ENCODE results near the gene CCDC195. TPM values are rescaled to one million over a fixed set of nuclear protein-coding genes. Genes with fewer than 3 reads are reported as not detected.

Gene CCDC195, protein sequence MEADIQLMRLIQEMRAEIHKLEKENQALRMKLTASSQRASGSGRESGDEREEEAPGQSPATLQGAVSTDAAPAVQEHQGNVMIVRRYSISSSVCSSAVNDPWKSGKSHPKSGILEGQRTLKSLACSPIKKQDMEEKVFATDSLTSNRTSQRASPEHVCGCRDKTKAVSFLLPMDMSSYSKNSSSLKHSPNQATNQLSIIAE
- total RNA-seq = not detected in 2 replicates
- long read RNA-seq = 0 reads

DNA sequence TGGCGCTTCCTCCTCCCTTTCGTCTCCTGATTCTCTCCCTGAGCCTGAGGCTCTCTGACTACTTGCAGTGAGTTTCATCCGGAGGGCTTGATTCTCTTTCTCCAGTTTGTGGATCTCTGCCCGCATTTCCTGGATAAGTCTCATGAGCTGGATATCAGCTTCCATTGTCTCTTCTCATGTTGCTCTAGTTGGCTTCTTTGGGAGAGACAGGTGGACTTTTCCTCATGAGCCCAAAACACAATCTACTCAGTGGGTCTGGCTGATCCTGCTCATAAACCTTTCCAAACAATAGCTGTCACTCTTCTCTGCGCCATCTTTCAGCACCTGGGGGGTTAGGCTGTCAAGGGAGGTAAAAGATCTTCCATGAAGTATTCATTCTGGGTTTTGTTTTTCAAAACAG lies at the start of gene CCDC195:
Gene CCDC195, minus strand, starts transcription at position 165 of the 400 bp plus-strand sequence. Its CDS starts 0 bp downstream, at position 165.
- peaks cover 5% of the 10 kb centered on the region for H3K9me3 Mint-ChIP-seq (ENCODE audit: low read depth)

DNA sequence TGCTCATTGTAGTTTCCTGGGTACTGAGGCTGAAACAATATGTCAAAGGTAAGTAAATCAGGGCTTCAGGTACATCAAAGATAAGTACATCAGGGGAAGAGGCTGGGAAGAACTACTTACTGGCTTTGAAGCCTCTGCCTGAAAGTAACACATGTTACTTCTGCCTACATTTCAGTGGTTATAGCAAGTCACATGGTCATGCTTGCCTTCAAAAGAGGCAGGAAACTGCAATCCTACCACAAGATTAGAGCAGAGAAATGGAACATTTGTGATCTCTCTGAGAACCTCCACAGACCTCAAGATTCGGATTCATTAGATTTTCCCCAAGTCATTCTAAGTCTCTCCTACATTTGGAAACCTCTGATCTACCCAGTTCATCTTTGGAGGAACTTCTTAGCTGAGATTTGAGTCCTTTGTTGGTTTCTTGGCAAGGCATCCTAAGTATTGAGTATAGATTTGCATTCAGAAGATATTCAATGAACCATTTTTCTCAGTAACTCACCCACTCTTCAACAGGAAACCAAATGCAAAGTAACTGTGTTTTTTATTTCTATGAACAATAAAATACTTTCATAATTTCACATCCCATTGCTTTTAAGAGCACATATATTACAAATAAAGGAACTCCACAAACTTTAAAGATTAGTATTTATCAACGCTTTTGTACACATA lies 48.5 kb upstream of the CCDC195 start:
- Mint-ChIP-seq H3K27ac (no peak overlapping the region), H3K36me3 (ENCODE audit: insufficient read depth) (no peaks in the 10 kb centered on the region), H3K4me3 (ENCODE audit: low read depth) (no peak overlapping the region), H3K27me3 (no peaks in the 10 kb centered on the region), H3K4me1 (ENCODE audit: low read depth) (no peaks in the 10 kb centered on the region), H3K9me3 (ENCODE audit: low read depth) (peaks cover 7% of the 10 kb centered on the region)
- TF ChIP-seq, protein P1, sequence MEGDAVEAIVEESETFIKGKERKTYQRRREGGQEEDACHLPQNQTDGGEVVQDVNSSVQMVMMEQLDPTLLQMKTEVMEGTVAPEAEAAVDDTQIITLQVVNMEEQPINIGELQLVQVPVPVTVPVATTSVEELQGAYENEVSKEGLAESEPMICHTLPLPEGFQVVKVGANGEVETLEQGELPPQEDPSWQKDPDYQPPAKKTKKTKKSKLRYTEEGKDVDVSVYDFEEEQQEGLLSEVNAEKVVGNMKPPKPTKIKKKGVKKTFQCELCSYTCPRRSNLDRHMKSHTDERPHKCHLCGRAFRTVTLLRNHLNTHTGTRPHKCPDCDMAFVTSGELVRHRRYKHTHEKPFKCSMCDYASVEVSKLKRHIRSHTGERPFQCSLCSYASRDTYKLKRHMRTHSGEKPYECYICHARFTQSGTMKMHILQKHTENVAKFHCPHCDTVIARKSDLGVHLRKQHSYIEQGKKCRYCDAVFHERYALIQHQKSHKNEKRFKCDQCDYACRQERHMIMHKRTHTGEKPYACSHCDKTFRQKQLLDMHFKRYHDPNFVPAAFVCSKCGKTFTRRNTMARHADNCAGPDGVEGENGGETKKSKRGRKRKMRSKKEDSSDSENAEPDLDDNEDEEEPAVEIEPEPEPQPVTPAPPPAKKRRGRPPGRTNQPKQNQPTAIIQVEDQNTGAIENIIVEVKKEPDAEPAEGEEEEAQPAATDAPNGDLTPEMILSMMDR (IDR thresholded peaks at IDR 0.05; ENCODE audit: unreplicated experiment) = no peak
- DNase-seq (ENCODE audit: low spot score, unreplicated experiment) = no peak

More for the DNA sequence above, at the start of gene CCDC195:
- Mint-ChIP-seq H3K27ac (no peak within 1 kb of the TSS), H3K4me1 (ENCODE audit: low read depth) (no peaks in the 10 kb centered on the region), H3K27me3 (no peaks in the 10 kb centered on the region), H3K36me3 (ENCODE audit: insufficient read depth) (no peaks in the 10 kb centered on the region), H3K4me3 (ENCODE audit: low read depth) (no peak within 1 kb of the TSS)
- TF ChIP-seq, protein P1 (IDR thresholded peaks at IDR 0.05; ENCODE audit: unreplicated experiment) = no peak
- no peak for DNase-seq (ENCODE audit: low spot score, unreplicated experiment)

DNA sequence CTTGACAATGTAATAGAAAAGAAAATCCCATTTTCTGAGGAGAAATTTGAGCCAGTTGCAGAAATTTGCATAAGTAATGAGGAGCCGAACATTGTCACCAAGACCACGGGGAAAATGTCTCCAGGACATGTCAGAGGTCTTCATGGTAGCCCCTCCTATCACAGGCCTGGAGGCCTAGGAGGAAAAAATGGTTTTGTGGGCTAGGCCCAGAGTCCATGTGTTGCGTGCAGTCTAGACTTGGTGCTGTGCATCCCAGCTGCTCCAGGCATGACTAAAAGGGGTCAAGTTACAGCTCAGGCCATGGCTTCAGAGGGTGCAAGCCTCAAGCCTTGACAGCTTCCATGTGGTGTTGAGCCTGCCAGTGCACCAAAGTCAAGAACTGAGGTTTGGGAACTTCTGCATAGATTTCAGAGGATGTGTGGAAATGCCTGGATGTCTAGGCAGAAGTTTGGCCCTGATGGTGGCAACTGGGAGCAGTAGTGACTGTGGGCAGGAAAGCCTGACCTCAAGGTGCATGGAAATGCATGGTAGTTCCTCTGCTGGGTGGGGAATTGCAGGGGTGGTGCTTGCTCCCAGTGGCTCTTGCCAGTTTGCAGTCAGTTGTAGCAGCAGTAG lies 41.9 kb upstream of the CCDC195 start:
- no peak for DNase-seq (ENCODE audit: low spot score, unreplicated experiment)
- Mint-ChIP-seq H3K36me3 (ENCODE audit: insufficient read depth) (peaks cover 5% of the 10 kb centered on the region), H3K27me3 (no peaks in the 10 kb centered on the region), H3K27ac (no peak overlapping the region), H3K9me3 (ENCODE audit: low read depth) (peaks cover 24% of the 10 kb centered on the region), H3K4me1 (ENCODE audit: low read depth) (no peaks in the 10 kb centered on the region), H3K4me3 (ENCODE audit: low read depth) (no peak overlapping the region)
- TF ChIP-seq, protein P1 (IDR thresholded peaks at IDR 0.05; ENCODE audit: unreplicated experiment) = no peak

DNA sequence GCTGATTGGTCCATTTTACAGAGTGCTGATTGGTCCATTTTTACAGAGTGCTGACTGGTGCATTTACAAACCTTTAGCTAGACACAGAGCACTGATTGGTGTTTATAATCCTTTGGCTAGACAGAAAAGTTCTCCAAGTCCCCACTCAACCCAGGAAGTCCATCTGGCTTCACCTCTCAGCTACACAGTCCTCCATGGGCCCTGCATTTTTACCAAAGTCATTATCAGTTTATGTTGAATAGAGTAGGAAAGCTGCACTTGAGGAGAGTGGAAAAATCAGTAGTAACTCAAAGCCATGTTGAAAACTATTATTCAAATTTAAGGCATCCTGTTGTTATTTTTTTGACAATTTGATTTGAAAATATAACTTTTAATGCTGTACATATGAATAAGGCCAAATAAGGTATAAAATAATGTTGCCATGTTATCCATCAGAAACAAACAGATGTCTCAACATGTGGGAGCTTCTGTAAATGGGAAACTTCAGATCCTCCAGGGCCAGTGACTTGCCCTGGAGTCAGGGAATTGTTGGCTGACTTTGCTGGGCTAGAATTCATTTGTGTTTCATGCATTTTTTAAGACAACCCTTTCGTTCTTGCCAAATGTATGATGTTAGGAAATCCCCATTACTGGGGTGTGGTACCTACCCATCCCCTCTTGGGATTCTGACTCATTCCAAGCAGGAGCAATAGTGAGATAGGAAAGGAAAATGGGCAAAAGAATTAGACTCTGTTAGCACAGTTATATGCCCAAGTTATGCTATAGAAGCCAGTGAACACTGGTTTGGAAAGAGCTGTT lies 37.8 kb upstream of the CCDC195 start:
- Mint-ChIP-seq H3K27ac (no peak overlapping the region), H3K4me3 (ENCODE audit: low read depth) (no peak overlapping the region), H3K4me1 (ENCODE audit: low read depth) (no peaks in the 10 kb centered on the region), H3K27me3 (no peaks in the 10 kb centered on the region), H3K9me3 (ENCODE audit: low read depth) (peaks cover 16% of the 10 kb centered on the region), H3K36me3 (ENCODE audit: insufficient read depth) (peaks cover 5% of the 10 kb centered on the region)
- TF ChIP-seq, protein P1 (IDR thresholded peaks at IDR 0.05; ENCODE audit: unreplicated experiment) = no peak
- DNase-seq (ENCODE audit: low spot score, unreplicated experiment) = no peak
